Neutrophil (primary cell): ENCODE data around the gene AKTIP.

Experiments
- H3K27ac ChIP-seq: fragments of 200-600 bp; sonication (generic); 2 replicates; pipeline ENCODE4 v1.5.1; 2016; ENCODE audit warnings: mild to moderate bottlenecking, moderate library complexity
- H3K27me3 ChIP-seq: fragments of 200-600 bp; sonication (generic); 2 replicates; pipeline ENCODE4 v1.6.0; 2016; ENCODE audit warnings: mild to moderate bottlenecking
- H3K36me3 ChIP-seq: fragments of 200-600 bp; sonication (generic); 2 replicates; pipeline ENCODE4 v1.5.1; 2017
- H3K4me1 ChIP-seq, 2 experiments: fragments of 200-600 bp in 1 of 2; sonication (generic) in 1 of 2; 1 replicate in 1 of 2; 2 replicates in 1 of 2; pipeline versions ENCODE4 v1.5.1 to v1.6.1; 2013 to 2016; ENCODE audit warnings: low read depth in 1 of 2, low read length in 1 of 2, mild to moderate bottlenecking in 1 of 2, moderate library complexity in 1 of 2; ENCODE audit not compliant: control insufficient read depth in 1 of 2, insufficient read depth in 1 of 2
- H3K4me3 ChIP-seq, 2 experiments: fragments of 200-600 bp in 1 of 2; sonication (generic) in 1 of 2; 1 replicate in 1 of 2; 2 replicates in 1 of 2; pipeline ENCODE4 v1.5.1; 2013 to 2016; ENCODE audit warnings: low read depth in 1 of 2, low read length in 1 of 2, mild to moderate bottlenecking in 1 of 2, moderate library complexity in 1 of 2
- H3K9me3 ChIP-seq: fragments of 200-600 bp; sonication (generic); 2 replicates; pipeline ENCODE4 v1.5.1; 2016
- CTCF ChIP-seq: fragments of 200-600 bp; sonication (generic); IDR thresholded peaks from 2 replicates; pipeline ENCODE4 v1.5.1; 2016; ENCODE audit warnings: antibody characterized with exemption

Gene AKTIP

GRCh38 chr16:53530046-53530445, 27.0 kb upstream of the AKTIP start:
- H3K9me3 ChIP-seq, result no peaks in the 10 kb centered on the region
- no peak overlapping the region for H3K4me3 ChIP-seq
- H3K36me3 ChIP-seq, result no peaks in the 10 kb centered on the region
- no peak overlapping the region for H3K27ac ChIP-seq
- peaks cover 28% of the 10 kb centered on the region for H3K27me3 ChIP-seq
- TF ChIP-seq CTCF, result no peak
- no peaks in the 10 kb centered on the region for H3K4me1 ChIP-seq

GRCh38 chr16:53529513-53529912, 26.5 kb upstream of the AKTIP start:
- H3K27me3 ChIP-seq, result peaks cover 28% of the 10 kb centered on the region
- H3K9me3 ChIP-seq, result no peaks in the 10 kb centered on the region
- H3K4me3 ChIP-seq, result no peak overlapping the region
- no peak for TF ChIP-seq CTCF
- no peaks in the 10 kb centered on the region for H3K4me1 ChIP-seq
- no peak overlapping the region for H3K27ac ChIP-seq
- no peaks in the 10 kb centered on the region for H3K36me3 ChIP-seq

GRCh38 chr16:53528797-53529196, 25.8 kb upstream of the AKTIP start:
- Histone ChIP-seq H3K4me1 (no peaks in the 10 kb centered on the region), H3K36me3 (no peaks in the 10 kb centered on the region), H3K27ac (no peak overlapping the region), H3K9me3 (no peaks in the 10 kb centered on the region), H3K27me3 (peaks cover 36% of the 10 kb centered on the region), H3K4me3 (no peak overlapping the region)
- no peak for TF ChIP-seq CTCF

GRCh38 chr16:53523971-53524548, 21.1 kb upstream of the AKTIP start:
- H3K4me3 ChIP-seq, result no peak overlapping the region
- no peaks in the 10 kb centered on the region for H3K36me3 ChIP-seq
- H3K27me3 ChIP-seq, result peaks cover 28% of the 10 kb centered on the region
- H3K4me1 ChIP-seq, result peaks cover 17 to 20% of the 10 kb centered on the region in 2 experiments
- no peak for TF ChIP-seq CTCF
- no peaks in the 10 kb centered on the region for H3K9me3 ChIP-seq
- H3K27ac ChIP-seq, result no peak overlapping the region

GRCh38 chr16:53523126-53523804, 20.3 kb upstream of the AKTIP start:
- no peak for TF ChIP-seq CTCF
- no peaks in the 10 kb centered on the region for H3K36me3 ChIP-seq
- H3K27ac ChIP-seq, result no peak overlapping the region

More at GRCh38 chr16:53523126-53523804, 20.3 kb upstream of the AKTIP start:
- H3K27me3 ChIP-seq, result peaks cover 25% of the 10 kb centered on the region
- no peaks in the 10 kb centered on the region for H3K9me3 ChIP-seq
- H3K4me1 ChIP-seq, result peaks cover 24 to 27% of the 10 kb centered on the region in 2 experiments
- no peak overlapping the region for H3K4me3 ChIP-seq
